Stimulated activated CD4-positive, alpha-beta T cell treated with anti-CD3 and anti-CD28 coated beads, Interleukin-2, amount 100 ng/mL, for 4 hours (primary cell): ENCODE data around the gene PCDHGC4.
A peak's percentile ranks its signal among the peaks of the same experiment; 100 is the strongest.

Experiments used
- DNase-seq: peaks from one replicate; pipeline ENCODE4 v3.0.0-alpha.2; 2020; ENCODE audit warnings: low read depth

PCDHGC4 gene

DNA sequence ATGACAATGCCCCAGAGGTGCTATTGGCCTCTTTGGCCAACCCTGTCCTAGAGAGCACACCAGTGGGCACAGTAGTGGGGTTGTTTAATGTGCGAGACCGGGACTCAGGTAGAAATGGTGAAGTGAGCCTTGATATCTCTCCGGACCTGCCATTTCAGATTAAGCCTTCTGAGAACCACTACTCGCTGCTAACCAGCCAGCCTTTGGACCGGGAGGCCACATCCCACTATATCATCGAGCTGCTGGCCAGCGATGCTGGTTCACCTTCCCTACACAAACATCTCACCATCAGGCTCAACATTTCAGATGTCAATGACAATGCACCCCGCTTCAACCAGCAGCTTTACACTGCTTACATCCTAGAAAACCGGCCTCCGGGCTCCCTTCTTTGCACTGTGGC lies 5.4 kb downstream of the PCDHGC4 start:
- no peak for DNase-seq

DNA sequence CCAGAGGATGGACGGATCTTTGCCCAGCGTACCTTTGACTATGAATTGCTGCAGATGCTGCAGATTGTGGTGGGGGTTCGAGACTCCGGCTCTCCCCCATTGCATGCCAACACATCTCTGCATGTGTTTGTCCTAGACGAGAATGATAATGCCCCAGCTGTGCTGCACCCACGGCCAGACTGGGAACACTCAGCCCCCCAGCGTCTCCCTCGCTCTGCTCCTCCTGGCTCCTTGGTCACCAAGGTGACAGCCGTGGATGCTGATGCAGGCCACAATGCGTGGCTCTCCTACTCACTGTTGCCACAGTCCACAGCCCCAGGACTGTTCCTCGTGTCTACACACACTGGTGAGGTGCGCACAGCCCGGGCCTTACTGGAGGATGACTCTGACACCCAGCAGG lies 5.9 kb downstream of the PCDHGC4 start:
- no peak for DNase-seq

DNA sequence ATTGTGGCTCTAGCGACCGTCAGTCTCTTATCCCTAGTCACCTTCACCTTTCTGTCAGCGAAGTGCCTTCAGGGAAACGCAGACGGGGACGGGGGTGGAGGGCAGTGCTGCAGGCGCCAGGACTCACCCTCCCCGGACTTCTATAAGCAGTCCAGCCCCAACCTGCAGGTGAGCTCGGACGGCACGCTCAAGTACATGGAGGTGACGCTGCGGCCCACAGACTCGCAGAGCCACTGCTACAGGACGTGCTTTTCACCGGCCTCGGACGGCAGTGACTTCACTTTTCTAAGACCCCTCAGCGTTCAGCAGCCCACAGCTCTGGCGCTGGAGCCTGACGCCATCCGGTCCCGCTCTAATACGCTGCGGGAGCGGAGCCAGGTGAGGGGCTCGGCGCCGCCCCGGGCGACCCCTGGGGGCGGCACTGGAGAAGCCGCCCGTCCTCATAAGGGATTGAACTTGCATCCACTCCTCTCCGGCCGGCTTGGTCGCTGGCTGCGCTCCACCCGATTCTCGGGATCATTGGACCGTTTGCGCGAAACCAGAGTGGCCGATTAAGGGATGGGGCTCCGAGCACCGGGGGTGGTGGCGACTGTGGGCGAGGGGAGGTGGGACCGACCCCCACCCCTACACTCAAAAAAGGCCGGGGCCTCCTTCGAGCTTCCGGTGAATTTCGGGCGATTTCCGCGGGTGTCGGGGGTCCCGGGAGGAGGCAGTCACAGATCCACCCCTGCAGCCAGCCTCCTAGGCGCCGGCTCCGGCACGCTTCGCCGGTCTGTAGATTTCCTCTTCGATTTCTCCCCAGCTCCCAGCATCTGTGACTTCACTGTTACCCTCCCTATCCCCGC lies 6.7 kb downstream of the PCDHGC4 start:
- no peak for DNase-seq

DNA sequence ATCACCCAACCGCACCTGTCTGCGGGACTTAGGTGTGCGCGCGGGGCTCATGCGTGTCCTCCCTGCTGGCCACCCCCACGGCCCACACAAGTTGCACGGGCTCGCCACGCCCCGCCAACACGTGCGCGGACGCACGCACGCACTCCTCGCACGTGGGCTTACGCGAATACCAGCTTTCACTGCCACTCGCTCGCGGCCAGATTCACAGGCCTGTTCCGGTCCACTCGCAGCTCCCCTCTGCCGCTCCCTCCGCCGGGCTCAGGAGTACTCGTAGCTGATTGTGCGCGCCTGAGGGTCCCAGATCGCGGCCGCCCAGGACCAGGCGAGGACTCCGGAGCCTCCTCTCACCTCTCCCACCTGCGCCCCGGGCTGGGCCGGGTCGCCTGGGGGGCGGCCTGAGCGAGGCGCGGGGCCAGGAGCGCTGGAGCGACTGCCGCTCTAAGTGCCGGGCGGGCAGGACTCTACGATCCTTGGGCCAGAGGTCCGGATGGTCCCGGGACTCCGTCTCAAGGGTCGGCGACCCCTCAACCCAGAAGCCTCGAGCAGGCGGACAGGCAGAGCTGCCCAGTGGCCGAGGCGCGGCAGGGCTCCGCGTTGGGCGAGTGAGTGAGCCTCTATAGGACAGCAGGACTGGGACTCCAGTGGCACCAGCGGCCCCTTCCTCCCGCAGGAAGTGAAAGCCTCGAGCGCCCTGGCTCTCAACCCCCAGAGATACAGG lies 7.5 kb downstream of the PCDHGC4 start:
- peak; percentile 41 for DNase-seq

DNA sequence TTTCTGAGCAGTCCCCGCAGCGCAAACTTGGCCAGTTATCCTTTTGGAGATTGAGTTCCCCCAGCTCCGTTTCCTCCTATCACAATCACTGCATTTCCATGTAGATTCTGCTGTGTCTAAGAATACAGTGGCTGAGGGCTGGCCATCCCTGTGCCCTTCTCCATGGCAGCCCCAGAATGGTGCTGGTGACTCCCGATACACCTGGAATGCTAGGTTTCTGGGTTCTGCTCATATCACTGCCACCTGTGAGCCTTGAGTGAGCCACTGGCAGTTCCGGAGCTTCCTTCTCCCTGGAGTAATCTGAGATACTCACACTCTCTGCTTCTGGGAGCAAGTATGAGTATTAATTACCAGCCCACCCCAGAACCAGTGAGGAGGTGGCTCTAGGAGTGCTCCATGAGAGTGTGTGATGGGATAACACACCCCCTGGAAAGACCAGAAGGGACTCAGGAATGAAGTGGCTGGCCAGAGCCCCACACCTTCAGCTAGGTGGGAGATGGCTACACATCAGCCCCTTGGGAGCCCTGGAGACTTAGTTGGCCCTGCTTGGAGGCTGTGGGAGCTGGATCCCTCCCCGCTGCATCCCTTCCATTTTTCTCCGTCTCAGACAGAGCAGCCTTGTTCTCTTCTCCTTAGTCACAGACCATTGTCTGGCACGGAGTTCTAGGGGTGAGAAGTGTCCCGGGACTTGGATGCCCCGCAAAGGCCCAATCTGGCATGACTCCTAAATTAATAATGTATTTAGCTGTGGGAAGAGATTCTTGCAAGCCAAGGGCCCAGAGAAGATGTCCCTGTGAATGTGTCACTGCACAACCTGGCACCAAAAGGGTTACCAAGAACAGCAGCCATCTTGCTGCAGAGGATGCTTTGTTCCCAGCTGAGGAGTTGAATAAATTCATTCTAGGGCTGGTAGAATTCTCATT lies 8.9 kb downstream of the PCDHGC4 start:
- no peak for DNase-seq

DNA sequence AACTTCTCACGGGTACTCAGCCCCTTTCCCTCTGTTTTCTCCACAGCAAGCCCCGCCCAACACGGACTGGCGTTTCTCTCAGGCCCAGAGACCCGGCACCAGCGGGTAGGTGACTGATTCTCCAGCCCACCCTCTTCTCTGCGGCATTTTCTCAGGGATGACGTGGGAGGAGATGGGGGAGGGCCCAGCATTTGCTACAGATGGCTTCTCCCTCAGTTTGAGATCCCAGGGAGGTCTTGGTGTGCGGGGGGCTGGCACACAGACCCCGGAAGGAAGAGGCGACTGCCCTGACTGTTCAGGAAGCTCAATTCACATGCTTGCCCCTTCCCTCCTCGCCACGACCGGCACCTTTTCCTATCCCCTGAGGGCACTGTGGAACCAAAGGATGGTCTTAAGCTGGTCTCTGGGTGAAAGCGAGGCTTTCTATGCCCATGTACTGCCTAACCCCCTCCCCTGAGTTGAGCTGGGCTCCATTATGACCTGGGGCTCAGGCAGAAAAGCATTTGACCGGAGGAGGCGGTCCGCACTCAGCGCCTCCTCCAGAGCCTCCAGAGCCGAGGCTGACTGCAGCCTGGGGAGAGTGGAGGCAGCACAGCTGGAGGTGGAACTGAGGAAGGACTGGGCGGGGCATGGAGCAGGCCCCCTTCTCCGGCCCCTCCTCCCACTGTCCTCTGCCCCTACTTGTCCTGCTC lies 10.1 kb downstream of the PCDHGC4 start:
- DNase-seq, result no peak

DNA sequence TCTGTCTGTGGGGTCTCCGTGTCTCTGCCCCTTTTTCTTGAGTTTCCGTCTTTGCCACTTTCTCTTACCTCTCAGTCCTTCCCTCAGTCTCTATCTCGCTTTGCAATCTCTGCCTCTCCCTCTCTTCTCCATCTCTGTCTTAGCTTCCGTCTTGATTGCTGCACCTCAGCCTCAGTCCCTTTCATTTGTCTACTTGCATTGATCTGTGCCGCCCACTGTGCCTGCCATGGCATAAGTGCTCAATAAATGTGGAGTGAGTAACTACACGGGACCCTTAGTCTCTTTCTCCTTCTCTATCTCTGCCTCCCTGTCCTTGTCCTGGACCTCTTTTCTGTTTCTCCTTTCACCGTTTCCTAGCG lies 10.6 kb downstream of the PCDHGC4 start:
- DNase-seq, result no peak

DNA sequence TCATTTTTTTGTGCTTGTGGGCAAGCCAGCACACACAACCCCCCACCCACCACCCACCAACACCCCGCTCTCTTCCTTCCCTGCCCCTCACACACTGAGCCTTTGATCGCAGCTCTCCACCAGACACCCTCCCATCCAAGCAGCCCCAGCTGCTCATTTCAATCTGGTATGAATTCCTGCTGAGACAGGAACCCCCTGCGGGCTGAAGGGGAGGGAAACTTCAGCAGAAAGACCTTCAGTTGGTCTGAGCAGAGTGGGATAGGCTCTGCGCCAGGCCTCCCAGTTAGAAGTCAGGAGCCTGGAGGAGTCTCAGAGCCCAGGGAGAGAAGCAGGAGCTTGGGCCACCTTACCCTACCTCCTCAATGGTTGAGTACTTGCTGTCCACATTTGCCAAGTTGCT lies 11.2 kb downstream of the PCDHGC4 start:
- no peak for DNase-seq

DNA sequence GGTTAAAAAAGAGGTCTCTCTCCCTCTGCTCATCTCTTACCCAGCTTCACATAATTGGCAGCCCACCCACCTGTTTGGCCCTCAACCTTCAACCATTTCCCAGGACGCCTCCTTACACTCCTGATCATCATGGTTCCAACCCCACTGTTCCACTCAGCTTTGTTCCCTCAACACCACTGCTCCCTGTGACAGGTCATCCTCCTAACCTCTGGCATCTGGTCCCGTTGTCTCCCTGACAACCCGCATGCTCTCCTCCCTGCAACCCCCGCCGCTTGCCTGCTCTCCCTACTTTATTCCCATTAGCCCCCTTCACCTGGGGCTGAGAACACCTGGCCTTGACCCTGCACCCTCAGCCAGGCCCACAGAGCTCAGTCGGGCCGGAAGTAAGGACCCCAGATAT lies 16.9 kb downstream of the PCDHGC4 start:
- DNase-seq, result no peak

DNA sequence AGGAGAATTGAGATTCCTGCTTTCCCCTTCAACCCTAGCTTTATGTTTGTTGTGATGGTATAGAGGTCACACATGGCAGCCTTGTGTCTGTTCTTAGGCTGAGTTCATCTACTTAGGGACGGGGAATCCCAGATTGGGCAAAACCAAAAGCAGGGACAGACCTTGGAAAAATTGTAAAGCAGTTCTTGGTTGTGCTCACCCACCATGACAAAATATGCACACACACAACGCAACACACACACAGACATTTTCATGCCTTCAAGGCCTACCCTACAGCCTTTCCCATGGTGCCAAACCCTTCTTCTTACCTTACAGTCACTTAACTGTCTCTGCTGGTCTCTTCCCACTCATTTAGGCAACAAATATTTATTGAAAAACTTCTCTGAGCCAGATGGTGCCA lies 18.9 kb downstream of the PCDHGC4 start:
- DNase-seq, result no peak

DNA sequence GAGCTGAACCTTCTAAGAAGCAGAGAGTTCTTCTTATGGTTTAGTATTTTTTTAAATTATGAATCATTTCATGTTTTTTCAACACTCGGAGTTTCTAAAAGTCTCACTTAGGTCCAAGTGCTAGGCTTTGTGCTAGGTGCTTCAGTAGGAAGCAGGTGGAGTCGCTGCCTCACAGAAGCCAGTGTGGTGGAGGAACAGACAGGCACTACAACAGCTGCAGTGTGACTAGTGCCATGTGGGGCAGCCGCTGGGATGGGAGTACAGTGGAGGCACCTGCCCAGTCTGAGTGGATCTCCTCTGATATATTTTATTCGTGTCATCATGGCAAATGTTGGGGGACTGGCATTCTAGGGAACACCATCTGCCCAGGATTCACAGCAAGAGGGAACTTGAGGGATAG lies 19.4 kb downstream of the PCDHGC4 start:
- DNase-seq, result no peak

DNA sequence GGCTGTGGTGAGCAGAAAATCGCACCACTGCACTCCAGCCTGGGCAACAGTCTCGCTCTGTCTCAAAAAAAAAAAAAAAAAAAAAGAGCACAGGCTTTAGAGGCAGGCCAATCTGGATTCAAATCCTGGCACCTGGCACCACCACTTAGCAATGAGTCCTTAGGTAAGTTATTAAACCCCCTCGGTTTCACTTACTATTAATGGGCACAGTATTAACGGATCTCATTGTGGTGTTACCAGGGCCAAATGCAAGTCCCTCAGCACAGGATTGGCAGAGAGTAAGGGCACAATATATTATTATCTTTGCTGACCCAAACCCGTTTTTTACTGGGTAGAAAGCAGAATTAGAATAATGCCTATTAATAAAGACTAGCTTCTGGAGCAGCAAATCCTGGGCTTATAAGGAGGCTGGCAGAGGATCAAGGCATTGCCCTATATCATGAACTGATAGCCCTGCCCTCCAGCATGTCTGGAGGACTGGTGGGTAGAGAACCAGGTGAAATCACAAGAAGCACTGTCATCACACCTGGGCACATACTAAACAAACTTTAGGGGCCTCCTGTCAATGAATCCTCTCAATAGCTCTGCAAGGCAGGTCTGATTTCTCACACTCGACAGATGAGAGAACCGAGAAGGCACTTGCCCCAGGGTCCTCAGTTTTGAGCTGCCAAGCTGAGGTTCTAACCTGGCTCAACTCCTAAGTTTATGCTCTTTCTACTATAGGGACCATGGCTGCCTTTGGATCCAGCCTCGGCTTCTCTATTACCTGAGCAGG lies 21.7 kb downstream of the PCDHGC4 start:
- DNase-seq, result no peak

DNA sequence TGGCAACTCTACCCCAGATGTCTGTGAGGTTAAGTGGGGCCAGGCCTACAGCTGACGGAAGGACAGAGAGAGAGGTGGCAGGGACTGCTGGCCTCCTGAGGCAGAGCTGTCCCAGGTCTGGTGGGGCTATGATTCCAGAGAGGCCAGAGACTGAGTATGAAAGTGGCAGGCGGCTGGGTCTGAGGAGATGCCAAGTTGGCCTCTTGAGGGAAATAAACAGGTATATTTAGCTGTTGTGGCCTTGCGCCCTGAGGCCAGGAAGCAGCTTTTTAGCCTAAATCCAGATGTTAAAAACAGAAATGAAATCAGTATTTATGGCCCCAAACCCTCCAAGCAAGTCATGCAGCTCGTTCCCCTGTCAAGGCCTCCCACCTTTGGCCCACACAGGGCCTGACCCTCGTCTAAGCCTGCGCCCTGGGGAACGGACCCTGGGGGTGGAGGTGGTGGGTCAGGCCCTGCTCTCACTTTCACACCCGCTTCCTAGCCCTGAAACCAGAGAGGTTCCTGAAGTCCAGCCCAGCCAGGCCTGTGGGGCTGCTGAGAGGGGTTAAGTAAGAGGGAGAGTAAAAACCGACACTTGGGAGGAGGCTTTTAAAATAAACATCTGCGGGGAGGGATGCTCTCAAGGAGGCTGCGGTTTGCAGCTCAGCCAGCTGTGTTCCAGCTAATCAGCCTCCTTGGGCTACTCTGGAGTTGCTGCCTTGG lies 22.7 kb downstream of the PCDHGC4 start:
- no peak for DNase-seq

DNA sequence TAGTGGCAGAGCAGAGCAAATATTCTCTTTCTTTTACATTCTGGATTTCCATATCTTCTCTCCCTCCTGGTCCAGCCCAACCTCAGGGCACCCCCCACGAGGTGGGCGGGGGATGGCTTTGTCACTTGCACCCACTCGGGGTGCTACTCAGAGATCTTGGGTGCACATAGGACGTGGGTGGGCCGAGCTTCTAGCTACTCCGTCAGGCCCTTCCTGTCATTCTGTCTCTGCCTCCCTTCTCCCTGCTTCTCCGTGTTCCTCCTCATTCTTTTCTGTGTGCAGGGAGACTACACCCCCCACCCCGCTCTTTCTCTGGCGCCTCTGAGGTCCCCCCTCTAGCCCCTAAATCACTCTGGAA lies 23.6 kb downstream of the PCDHGC4 start:
- DNase-seq, result no peak

DNA sequence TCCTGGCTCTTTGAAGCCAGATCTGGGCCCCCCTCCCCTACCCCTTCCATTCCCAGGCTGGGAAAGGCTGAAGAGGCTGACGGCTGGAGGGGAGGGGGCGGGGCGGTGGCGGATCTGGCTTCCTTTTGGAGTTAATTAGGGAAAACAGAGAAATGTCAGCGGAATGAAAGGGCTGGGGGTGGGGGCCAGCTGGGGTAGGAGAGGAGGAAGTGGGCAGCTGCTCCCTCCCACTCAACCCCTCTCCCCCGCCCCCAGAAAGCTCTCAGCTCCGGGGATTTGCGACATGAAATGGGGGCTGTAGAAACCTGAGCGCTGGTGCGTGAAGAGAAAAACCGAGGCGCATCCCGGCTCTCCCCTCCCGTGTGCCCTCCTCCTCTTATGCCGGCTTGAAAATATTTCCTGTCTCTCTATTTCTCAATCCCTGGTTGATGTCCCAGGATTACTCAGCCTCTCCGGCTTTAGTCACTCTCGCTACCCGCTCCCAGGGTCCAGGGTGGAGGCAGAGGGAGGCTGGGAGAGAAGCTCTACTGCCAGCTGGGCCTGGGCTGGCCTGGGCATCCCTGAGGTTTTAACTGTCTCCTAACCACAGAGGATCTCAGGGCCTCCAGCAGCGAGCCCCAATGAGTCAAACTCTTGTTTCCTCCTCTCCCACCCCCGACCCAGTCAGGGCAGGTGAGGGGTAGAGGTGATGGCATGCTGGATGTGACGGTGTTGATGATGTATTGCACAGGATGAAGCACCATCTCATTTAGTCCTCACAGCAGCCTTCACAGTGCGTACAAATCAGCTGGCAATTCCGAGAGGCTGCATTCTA lies 24.2 kb downstream of the PCDHGC4 start:
- no peak for DNase-seq

DNA sequence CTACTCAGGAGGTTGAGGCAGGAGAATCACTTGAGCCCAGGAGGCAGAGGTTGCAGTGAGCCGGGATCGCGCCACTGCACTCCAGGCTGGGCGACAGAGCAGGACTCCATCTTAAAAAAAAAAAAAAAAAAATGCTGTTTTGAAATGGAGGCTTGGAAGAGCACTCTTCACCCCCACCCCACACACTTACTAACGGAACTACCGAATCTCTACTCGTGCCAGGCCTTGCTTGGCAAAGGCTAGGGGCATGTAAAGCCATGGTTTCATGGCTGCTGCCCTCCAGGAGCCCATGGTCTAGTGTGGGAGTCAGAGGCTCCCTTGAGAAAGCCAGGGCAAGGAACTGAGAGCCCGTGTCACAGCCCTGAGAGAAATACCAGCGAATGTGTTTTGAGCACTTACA lies 25.3 kb downstream of the PCDHGC4 start:
- DNase-seq, result no peak

DNA sequence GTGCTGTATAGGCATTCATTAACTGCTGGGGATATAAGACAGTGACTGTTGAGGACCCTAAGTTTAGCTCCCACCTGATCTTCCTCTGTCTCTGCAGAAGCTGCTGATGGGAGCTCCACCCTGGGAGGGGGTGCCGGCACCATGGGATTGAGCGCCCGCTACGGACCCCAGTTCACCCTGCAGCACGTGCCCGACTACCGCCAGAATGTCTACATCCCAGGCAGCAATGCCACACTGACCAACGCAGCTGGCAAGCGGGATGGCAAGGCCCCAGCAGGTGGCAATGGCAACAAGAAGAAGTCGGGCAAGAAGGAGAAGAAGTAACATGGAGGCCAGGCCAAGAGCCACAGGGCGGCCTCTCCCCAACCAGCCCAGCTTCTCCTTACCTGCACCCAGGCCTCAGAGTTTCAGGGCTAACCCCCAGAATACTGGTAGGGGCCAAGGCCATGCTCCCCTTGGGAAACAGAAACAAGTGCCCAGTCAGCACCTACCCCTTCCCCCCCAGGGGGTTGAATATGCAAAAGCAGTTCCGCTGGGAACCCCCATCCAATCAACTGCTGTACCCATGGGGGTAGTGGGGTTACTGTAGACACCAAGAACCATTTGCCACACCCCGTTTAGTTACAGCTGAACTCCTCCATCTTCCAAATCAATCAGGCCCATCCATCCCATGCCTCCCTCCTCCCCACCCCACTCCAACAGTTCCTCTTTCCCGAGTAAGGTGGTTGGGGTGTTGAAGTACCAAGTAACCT lies 26.2 kb downstream of the PCDHGC4 start:
- no peak for DNase-seq

DNA sequence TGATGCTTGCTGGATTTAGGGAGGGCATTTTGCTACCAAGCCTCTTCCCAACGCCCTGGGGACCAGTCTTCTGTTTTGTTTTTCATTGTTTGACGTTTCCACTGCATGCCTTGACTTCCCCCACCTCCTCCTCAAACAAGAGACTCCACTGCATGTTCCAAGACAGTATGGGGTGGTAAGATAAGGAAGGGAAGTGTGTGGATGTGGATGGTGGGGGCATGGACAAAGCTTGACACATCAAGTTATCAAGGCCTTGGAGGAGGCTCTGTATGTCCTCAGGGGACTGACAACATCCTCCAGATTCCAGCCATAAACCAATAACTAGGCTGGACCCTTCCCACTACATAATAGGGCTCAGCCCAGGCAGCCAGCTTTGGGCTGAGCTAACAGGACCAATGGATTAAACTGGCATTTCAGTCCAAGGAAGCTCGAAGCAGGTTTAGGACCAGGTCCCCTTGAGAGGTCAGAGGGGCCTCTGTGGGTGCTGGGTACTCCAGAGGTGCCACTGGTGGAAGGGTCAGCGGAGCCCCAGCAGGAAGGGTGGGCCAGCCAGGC lies 27.0 kb downstream of the PCDHGC4 start:
- no peak for DNase-seq
